GM18511 (cell line): ENCODE results near the gene GHITM.

ENCODE experiments used
- ATAC-seq: cut with Tn5 transposase; IDR thresholded peaks from one replicate; pipeline ENCODE4 v1.9.1; 2021; ENCODE audit warnings: mild to moderate bottlenecking, moderate library complexity; ENCODE audit not compliant: unreplicated experiment

GHITM gene

DNA sequence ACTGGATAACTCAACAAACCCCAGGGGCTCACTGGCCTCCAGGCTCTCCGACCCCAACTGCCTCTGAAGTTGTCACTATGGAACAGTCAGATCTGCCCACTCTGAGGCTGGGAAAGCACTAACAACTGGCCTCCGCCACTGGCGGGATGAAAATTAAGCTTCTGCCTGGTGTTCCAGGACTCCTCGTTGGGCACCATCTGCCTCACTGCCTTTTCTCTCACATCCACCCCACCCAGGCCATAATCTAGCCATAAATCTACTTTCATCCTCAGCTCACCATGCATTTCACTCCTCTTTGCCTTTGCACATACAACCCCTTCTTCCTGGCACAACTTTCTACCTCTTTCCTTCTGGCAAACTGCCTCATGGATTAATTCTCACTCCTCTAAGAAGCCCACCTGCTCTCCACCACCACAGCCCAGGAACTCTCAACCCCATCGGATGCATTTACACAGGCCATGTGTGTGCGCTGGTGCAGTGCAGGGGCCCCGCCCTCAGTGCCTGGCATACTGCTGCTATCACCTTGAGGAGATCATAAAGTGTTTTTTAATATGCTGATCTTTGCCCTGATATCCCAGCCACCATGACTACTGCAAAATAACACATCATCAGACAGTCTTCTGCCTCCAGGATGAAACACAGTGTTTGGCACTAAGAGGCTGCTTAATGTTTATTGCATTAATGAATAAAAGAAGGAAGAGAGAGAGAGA, 59.1 kb downstream of the GHITM start:
- no peak for ATAC-seq

DNA sequence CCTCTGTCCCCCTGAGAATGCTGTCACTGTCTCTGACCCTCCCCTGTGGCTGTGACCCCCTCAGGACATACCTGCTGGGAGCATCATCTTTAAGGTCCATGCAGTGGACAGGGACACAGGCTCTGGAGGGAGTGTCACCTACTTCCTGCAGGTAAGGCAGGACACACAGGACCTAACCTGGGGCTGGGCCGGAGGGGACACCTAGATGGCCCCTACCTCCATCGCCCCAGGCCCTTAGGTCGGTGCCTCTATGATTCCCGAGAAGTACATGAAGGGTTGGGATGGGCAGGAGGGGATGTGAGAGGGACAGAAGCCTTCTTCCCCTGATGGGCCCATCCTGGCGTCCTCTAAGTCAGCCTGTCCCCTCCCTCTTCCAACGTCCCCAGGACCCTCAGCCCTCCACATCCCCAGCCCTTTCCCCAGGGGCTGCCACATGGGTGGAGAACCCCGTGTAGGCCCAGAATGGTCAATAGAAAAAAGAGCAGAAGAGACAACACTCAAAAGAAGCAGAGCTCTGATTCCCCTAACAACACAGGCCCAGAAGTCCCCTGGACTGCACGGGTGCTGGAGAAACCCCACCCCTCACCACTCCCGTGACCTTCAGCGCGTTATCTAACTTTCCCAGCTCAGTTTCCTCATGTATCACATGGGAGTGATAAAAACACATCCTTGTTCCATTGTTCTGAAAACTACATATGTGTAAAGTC, 61.4 kb downstream of the GHITM start:
- ATAC-seq: no peak

DNA sequence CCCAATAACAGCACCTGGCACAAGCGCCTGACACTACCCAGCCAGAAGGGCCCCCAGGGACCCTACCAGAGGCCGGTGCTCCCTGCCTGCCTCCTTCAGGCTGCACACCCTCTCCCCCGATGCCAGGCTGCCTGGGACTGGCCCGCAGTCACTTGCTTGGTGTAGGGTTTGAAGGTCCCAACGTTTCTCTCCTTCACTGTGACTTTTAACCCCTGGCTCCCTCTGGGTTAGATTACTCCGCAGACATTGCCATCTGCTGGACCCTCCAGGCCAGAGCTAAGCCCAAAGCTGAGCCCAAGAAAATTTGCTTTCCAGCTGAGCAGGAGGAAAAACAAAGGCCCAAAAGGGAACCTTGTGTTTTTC, 61.9 kb downstream of the GHITM start:
- ATAC-seq: no peak

DNA sequence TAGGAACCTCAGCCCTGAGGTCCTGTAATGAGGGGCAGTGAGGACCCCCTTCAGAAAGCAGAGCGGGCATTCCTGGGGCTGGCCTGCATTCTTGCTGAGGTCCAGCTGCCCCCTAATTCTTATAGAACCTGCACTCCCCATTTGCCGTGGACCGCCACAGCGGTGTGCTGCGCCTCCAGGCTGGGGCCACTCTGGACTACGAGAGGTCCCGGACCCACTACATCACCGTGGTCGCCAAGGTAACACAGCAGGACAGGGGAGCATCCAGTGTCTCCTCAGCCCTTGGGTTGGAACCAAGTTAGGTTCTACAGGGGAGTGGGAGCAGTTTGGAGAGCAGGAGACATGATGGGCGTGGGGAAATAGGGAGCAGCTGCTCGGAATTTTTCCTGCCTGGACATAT, 62.4 kb downstream of the GHITM start:
- ATAC-seq: no peak

DNA sequence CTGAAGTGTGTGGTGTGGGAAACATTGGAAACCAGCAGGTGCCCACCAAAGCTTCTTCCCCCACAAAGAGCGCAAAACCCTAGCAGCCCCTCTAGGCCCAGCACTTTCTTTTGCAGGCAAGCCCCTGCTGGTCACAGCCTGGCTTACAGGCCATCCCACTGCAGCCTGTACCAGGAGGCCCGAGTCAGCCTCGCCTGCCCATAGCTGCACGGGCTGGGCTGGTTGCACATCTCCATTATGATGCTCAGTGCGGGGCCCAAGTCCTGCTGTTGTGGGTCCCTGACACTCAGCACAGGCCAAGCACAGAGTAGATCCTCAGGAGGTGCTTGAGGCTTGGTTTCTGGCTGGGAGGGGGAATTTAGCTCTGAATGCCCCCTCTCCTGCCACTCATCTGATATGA, 63.0 kb downstream of the GHITM start:
- ATAC-seq: no peak
